Loucy (cell line): Measurements from ENCODE around the gene UBL4A.

Experiments used
- CTCF ChIP-seq: fragments of 200-600 bp; sonication (generic); conservative IDR thresholded peaks from 2 replicates; pipeline ENCODE4 v1.5.1; 2014; ENCODE audit warnings: mild to moderate bottlenecking, antibody characterized with exemption, low read length
- EZH2phosphoT487 ChIP-seq: fragments of 200-600 bp; IDR thresholded peaks from 2 replicates; pipeline ENCODE4 v1.6.1; 2018; ENCODE audit warnings: antibody characterized with exemption, mild to moderate bottlenecking, moderate library complexity, borderline replicate concordance

GRCh38 chrX:154466907-154467306 lies 19.5 kb downstream of the UBL4A start:
- TF ChIP-seq CTCF (no peak), EZH2phosphoT487 (no peak)
